GM12878 (cell line): ENCODE results near the gene FAM210A. TPM values are rescaled to one million over a fixed set of nuclear protein-coding genes. Genes with fewer than 3 reads are reported as not detected.

ENCODE experiments used
- ATAC-seq: fragments of 200-7000 bp; cut with Tn5 transposase; 3 replicates; pipeline ENCODE4 v1.9.1; 2020; ENCODE audit warnings: mild to moderate bottlenecking, moderate library complexity
- BruUV-seq: library from RNA; stranded (reverse); fragments of 400-500 nt; replicated peaks from 2 replicates; lab custom pipeline; 2021; lab: Mats Ljungman, UMichigan
- CTCF ChIA-PET: fragments of 300-600 bp; sonication (Branson Sonifier 250); formaldehyde crosslinking; extraction: SDS; loops from one replicate; lab custom pipeline; 2021; ENCODE audit warnings: inconsistent platforms; lab: Yijun Ruan, JAX
- POLR2A ChIA-PET: fragments of 350-600 bp; formaldehyde crosslinking; extraction: SDS; loops from one replicate; lab custom pipeline; 2021; ENCODE audit warnings: inconsistent platforms; lab: Charles Lee
- RAD21 ChIA-PET: fragments of 300-600 bp; sonication (Branson Sonifier 250); formaldehyde crosslinking; loops from one replicate; lab custom pipeline; 2023; ENCODE audit warnings: antibody characterized with exemption; ENCODE audit not compliant: unreplicated experiment; lab: Charles Lee
- SMC1A ChIA-PET: fragments of 300-600 bp; sonication (Branson Sonifier 250); formaldehyde crosslinking; loops from one replicate; lab custom pipeline; 2023; ENCODE audit not compliant: unreplicated experiment, uncharacterized antibody; lab: Charles Lee
- DNase-seq: peaks from one replicate; pipeline ENCODE4 v3.0.0-alpha.2; 2011; ENCODE audit warnings: low read depth, low spot score
- FAIRE-seq: peaks from 3 replicates; lab custom pipeline; 2011; peaks lifted over from hg19 to GRCh38; lab: Jason Lieb, UNC
- H2AFZ ChIP-seq: 2 replicates; pipeline ENCODE4 v1.6.0; 2011; ENCODE audit warnings: low read depth, low read length, control low read depth; ENCODE audit not compliant: control insufficient read depth
- H3K27ac ChIP-seq: 2 replicates; pipeline ENCODE4 v1.5.1; 2011; ENCODE audit warnings: control low read depth; ENCODE audit not compliant: control insufficient read depth, insufficient read depth
- H3K27me3 ChIP-seq, 2 experiments: replicated peaks in 1 of 2; 2 replicates each; pipeline versions ENCODE4 v1.6.0 to v1.6.1; 2011; ENCODE audit warnings: low read length in 1 of 2; ENCODE audit not compliant: control insufficient read depth in 2 of 2, insufficient read depth in 2 of 2
- H3K36me3 ChIP-seq, 2 experiments: 2 replicates each; pipeline ENCODE4 v1.5.1; 2011; ENCODE audit warnings: low read length in 1 of 2; ENCODE audit not compliant: control insufficient read depth in 2 of 2, insufficient read depth in 2 of 2
- H3K4me1 ChIP-seq: 2 replicates; pipeline ENCODE4 v1.6.1; 2011; ENCODE audit warnings: mild to moderate bottlenecking, low read length, moderate library complexity, mixed read lengths; ENCODE audit not compliant: control insufficient read depth, insufficient read depth
- H3K4me2 ChIP-seq: 2 replicates; pipeline ENCODE4 v1.6.0; 2011; ENCODE audit warnings: control low read depth; ENCODE audit not compliant: control insufficient read depth, insufficient read depth
- H3K4me3 ChIP-seq: fragments of 200-600 bp; sonication (generic); 2 replicates; pipeline ENCODE4 v1.5.1; 2016
- H3K79me2 ChIP-seq: 2 replicates; pipeline ENCODE4 v1.6.0; 2011; ENCODE audit warnings: low read length; ENCODE audit not compliant: control insufficient read depth, insufficient read depth
- H3K9ac ChIP-seq: 2 replicates; pipeline ENCODE4 v1.8.0; 2011; ENCODE audit warnings: low read length, control low read depth, mixed read lengths; ENCODE audit not compliant: control insufficient read depth, insufficient read depth
- H3K9me3 ChIP-seq: replicated peaks from 3 replicates; pipeline ENCODE4 v1.5.1; 2011; ENCODE audit warnings: mild to moderate bottlenecking, low read length; ENCODE audit not compliant: control insufficient read depth, insufficient read depth
- H4K20me1 ChIP-seq: 2 replicates; pipeline ENCODE4 v1.6.0; 2011; ENCODE audit not compliant: control insufficient read depth, insufficient read depth
- BMI1 ChIP-seq: fragments of 450-650 bp; IDR thresholded peaks from 2 replicates; pipeline ENCODE4 v1.6.1; 2016; ENCODE audit warnings: mild to moderate bottlenecking, moderate library complexity, borderline replicate concordance
- FOS ChIP-seq: IDR thresholded peaks from 3 replicates; pipeline ENCODE4 v1.6.1; 2011; ENCODE audit warnings: borderline replicate concordance; ENCODE audit not compliant: insufficient read length; ENCODE audit errors: extremely low read depth
- JUNB ChIP-seq: IDR thresholded peaks from 2 replicates; pipeline ENCODE4 v1.6.1; 2016; ENCODE audit warnings: antibody characterized with exemption, mild to moderate bottlenecking
- PRDM15 ChIP-seq: fragments of 450-650 bp; formaldehyde crosslinking; IDR thresholded peaks from 2 replicates; pipeline ENCODE4 v1.4.0; 2020; ENCODE audit warnings: mild to moderate bottlenecking, moderate library complexity
- RAD51 ChIP-seq: fragments of 450-650 bp; IDR thresholded peaks from 2 replicates; pipeline ENCODE4 v1.6.1; 2016; ENCODE audit warnings: moderate library complexity, mild to moderate bottlenecking, inconsistent platforms
- RELA ChIP-seq: fragments of 450-650 bp; IDR thresholded peaks from 2 replicates; pipeline ENCODE4 v1.8.0; 2014; ENCODE audit warnings: borderline replicate concordance; ENCODE audit not compliant: partially characterized antibody
- RELB ChIP-seq: fragments of 450-650 bp; IDR thresholded peaks from 2 replicates; pipeline ENCODE4 v1.6.1; 2017; ENCODE audit warnings: low read depth, mild to moderate bottlenecking, moderate library complexity
- RUNX3 ChIP-seq: IDR thresholded peaks from 2 replicates; pipeline ENCODE4 v1.6.1; 2012; ENCODE audit warnings: low read length, inconsistent platforms
- SKIL ChIP-seq: fragments of 450-650 bp; IDR thresholded peaks from 2 replicates; pipeline ENCODE4 v1.6.1; 2017; ENCODE audit warnings: mild to moderate bottlenecking, low read depth, inconsistent platforms; ENCODE audit not compliant: poor library complexity, severe bottlenecking
- SMAD5 ChIP-seq: IDR thresholded peaks from 2 replicates; pipeline ENCODE4 v1.6.1; 2016; ENCODE audit warnings: antibody characterized with exemption, low read depth
- SPI1 ChIP-seq: IDR thresholded peaks from 2 replicates; pipeline ENCODE4 v1.6.1; 2011; ENCODE audit warnings: low read depth, mild to moderate bottlenecking, low read length, moderate library complexity, borderline replicate concordance; ENCODE audit not compliant: insufficient read depth
- STAT1 ChIP-seq: fragments of 450-650 bp; conservative IDR thresholded peaks from 2 replicates; pipeline ENCODE4 v1.6.1; 2014; ENCODE audit warnings: antibody characterized with exemption, mild to moderate bottlenecking
- TBL1XR1 ChIP-seq: IDR thresholded peaks from 2 replicates; pipeline ENCODE4 v1.6.1; 2012; ENCODE audit warnings: low read depth, low read length, improper control_type of control experiment
- ZNF274 ChIP-seq: IDR thresholded peaks from one replicate; pipeline ENCODE4 v1.8.0; 2011; ENCODE audit not compliant: insufficient read length, insufficient read depth
- WGBS: methylation state at CpG from one replicate; pipeline ENCODE4 v1.1.6; 2016; ENCODE audit warnings: low lambda C conversion rate; ENCODE audit not compliant: insufficient replicate concordance, insufficient coverage; ENCODE audit errors: missing lambda C conversion rate; 5-methylcytosine and 5-hydroxymethylcytosine counted together
- in situ Hi-C: fragments of 300-500 bp; cut with MboI; formaldehyde crosslinking; loops from 9 replicates; pipeline ENCODE4 v1.14.3; 2018; ENCODE audit warnings: mixed read lengths
- intact Hi-C: fragments of 100-400 bp; cut with micrococcal nuclease; formaldehyde crosslinking; loops from one replicate; pipeline ENCODE4 v1.14.2; 2022; ENCODE audit not compliant: unreplicated experiment
- polyA plus RNA-seq, 11 experiments: library from polyadenylated mRNA; depleted of rRNA in 4 of 11; unstranded in 6 of 11; stranded (reverse) in 5 of 11; fragments of >200 nt; fragmentation: Nextera tagmentation in 4 of 11; fragmentation: Illumina TruSeq in 1 of 11; extraction: Ambion mirVana in 4 of 11; extraction: Trizol in 1 of 11; gene quantifications; 1 replicate in 1 of 11; 2 replicates in 10 of 11; pipeline versions ENCODE4 v1.2.1 to v1.2.3, GENCODE V29; 2011 to 2016; ENCODE audit warnings: inconsistent platforms in 2 of 11, missing spikeins in 2 of 11, low read depth in 1 of 11
- total RNA-seq, 4 experiments: library from RNA; depleted of rRNA in 3 of 4; stranded (reverse); fragments of >200 nt in 3 of 4; fragmentation: Illumina TruSeq in 1 of 4; extraction: Trizol in 1 of 4; gene quantifications; 2 replicates each; pipeline versions ENCODE4 v1.2.1 to v1.2.3, GENCODE V29; 2013 to 2021

FAM210A gene
- total and polyA plus RNA-seq, 10 of the 15 experiments (the other 5 are each of a cell fraction or from before 2014, with no cell fraction given) = 10.3 to 56.3 (median 17.7) TPM

GRCh38 chr18:13627639-13628038 lies 98.7 kb downstream of the FAM210A start:
- 85% methylated on average over 8 of the region's 8 CpGs for WGBS
- ChIA-PET RAD21 (interaction anchor here (2.6 to 4.1 kb wide), 3 partner anchors 15 to 69 kb away, joined by 12 to 161 read pairs (median 39); no protein-coding TSS in a partner anchor), SMC1A (interaction anchor here (3.0 to 6.9 kb wide), 2 partner anchors 13 to 68 kb away, joined by 40 to 241 read pairs; no protein-coding TSS in a partner anchor), POLR2A (no interaction called here), CTCF (interaction anchor here (0.6 to 11.8 kb wide), 4 partner anchors 15 to 68 kb away, joined by 3 to 337 read pairs (median 24); no protein-coding TSS in a partner anchor)
- H2AFZ ChIP-seq = no peak overlapping the region
- H4K20me1 ChIP-seq = no peaks in the 10 kb centered on the region
- no peaks in the 10 kb centered on the region for H3K27me3 ChIP-seq
- H3K36me3 ChIP-seq = peaks cover 0 to 3% of the 10 kb centered on the region in 2 experiments; a peak in 2 of 4 replicates
- intact Hi-C loops = no loop called here
- no peaks in the 10 kb centered on the region; the same call in 2 of the 3 replicates for H3K9me3 ChIP-seq
- no peak overlapping the region for H3K4me3 ChIP-seq
- H3K27ac ChIP-seq = no peak overlapping the region
- H3K9ac ChIP-seq = no peak overlapping the region
- TF ChIP-seq BMI1 (no peak), RAD51 (no peak), JUNB (no peak), SKIL (no peak), FOS (no peak), SMAD5 (no peak), RELB (no peak), STAT1 (no peak), TBL1XR1 (no peak), RELA (no peak), ZNF274 (no peak), PRDM15 (CRISPR knock-in tag) (no peak), SPI1 (no peak), RUNX3 (no peak)
- H3K4me2 ChIP-seq = no peak overlapping the region
- peaks cover 5% of the 10 kb centered on the region for H3K4me1 ChIP-seq
- in situ Hi-C loops = loop anchor here (25.0 kb wide), 1 partner anchor 465 kb away; no protein-coding TSS in a partner anchor
- DNase-seq (no peak), ATAC-seq (no peak), FAIRE-seq (no peak)
- H3K79me2 ChIP-seq = no peaks in the 10 kb centered on the region
- no TSS peak for BruUV-seq
